PC-3 (cell line): ENCODE measurements around the gene AKAP6. TPM values are rescaled to one million over a fixed set of nuclear protein-coding genes. Genes with fewer than 3 reads are reported as not detected.

Source experiments
- ATAC-seq: fragments of 200-7000 bp; cut with Tn5 transposase; 2 replicates; pipeline ENCODE4 v1.9.1; 2020; ENCODE audit warnings: mild to moderate bottlenecking, moderate library complexity
- BruUV-seq: library from RNA; stranded (reverse); fragments of 400-500 nt; replicated peaks from 2 replicates; lab custom pipeline; 2021; lab: Mats Ljungman, UMichigan
- CTCF ChIA-PET: fragments of 300-600 bp; sonication (Branson Sonifier 250); formaldehyde crosslinking; loops from one replicate; lab custom pipeline; 2022; ENCODE audit warnings: antibody characterized with exemption; lab: Charles Lee
- POLR2A ChIA-PET: fragments of 300-600 bp; sonication (Branson Sonifier 250); formaldehyde crosslinking; loops from one replicate; lab custom pipeline; 2022; ENCODE audit warnings: antibody characterized with exemption; ENCODE audit not compliant: unreplicated experiment; lab: Charles Lee
- DNase-seq: peaks from one replicate; pipeline ENCODE4 v3.0.0-alpha.2; 2015
- H2AFZ ChIP-seq: fragments of 300-600 bp; sonication (generic); 2 replicates; pipeline ENCODE4 v1.6.0; 2016; ENCODE audit warnings: antibody characterized with exemption, low read length
- H3F3A ChIP-seq: fragments of 300-600 bp; sonication (generic); one replicate; pipeline ENCODE4 v1.6.0; 2017; ENCODE audit warnings: antibody characterized with exemption, low read length, control low read depth, mild to moderate bottlenecking; ENCODE audit not compliant: unreplicated experiment
- H3K27ac ChIP-seq: fragments of 300-600 bp; sonication (generic); 2 replicates; pipeline ENCODE4 v1.5.1; 2016; ENCODE audit warnings: mild to moderate bottlenecking, low read length
- H3K27me3 ChIP-seq: fragments of 300-600 bp; sonication (generic); 2 replicates; pipeline ENCODE4 v1.6.1; 2016; ENCODE audit warnings: low read length, mixed read lengths
- H3K36me3 ChIP-seq: fragments of 300-600 bp; sonication (generic); 2 replicates; pipeline ENCODE4 v1.6.1; 2016; ENCODE audit warnings: low read depth, mixed run types, low read length, mixed read lengths
- H3K4me1 ChIP-seq: fragments of 300-600 bp; sonication (generic); 2 replicates; pipeline ENCODE4 v1.5.1; 2016; ENCODE audit warnings: low read length; ENCODE audit not compliant: insufficient read depth
- H3K4me2 ChIP-seq: fragments of 300-600 bp; sonication (generic); 2 replicates; pipeline ENCODE4 v1.6.0; 2016; ENCODE audit warnings: low read length
- H3K4me3 ChIP-seq: fragments of 300-600 bp; sonication (generic); 2 replicates; pipeline ENCODE4 v1.5.1; 2016; ENCODE audit warnings: mild to moderate bottlenecking, low read length, mixed read lengths
- H3K79me2 ChIP-seq: fragments of 300-600 bp; sonication (generic); 2 replicates; pipeline ENCODE4 v1.6.1; 2017; ENCODE audit warnings: low read length, mixed read lengths
- H3K9ac ChIP-seq: fragments of 300-600 bp; sonication (generic); 2 replicates; pipeline ENCODE4 v1.6.0; 2016; ENCODE audit warnings: mild to moderate bottlenecking, low read length
- H3K9me2 ChIP-seq: fragments of 300-600 bp; sonication (generic); replicated peaks from 2 replicates; pipeline ENCODE4 v1.6.1; 2016; ENCODE audit warnings: mixed run types, low read length, mixed read lengths
- H3K9me3 ChIP-seq: fragments of 300-600 bp; sonication (generic); 2 replicates; pipeline ENCODE4 v1.6.1; 2016; ENCODE audit warnings: low read length, mixed read lengths
- H4K20me1 ChIP-seq: fragments of 300-600 bp; sonication (generic); 2 replicates; pipeline ENCODE4 v1.6.1; 2016; ENCODE audit warnings: low read length, mixed read lengths
- CTCF ChIP-seq: fragments of 300-600 bp; sonication (generic); conservative IDR thresholded peaks from 2 replicates; pipeline ENCODE4 v1.5.1; 2017; ENCODE audit warnings: antibody characterized with exemption, low read depth, mild to moderate bottlenecking, low read length
- EZH2 ChIP-seq: fragments of 300-600 bp; sonication (generic); IDR thresholded peaks from one replicate; pipeline ENCODE4 v1.6.1; 2017; ENCODE audit warnings: antibody characterized with exemption, mild to moderate bottlenecking, low read length; ENCODE audit not compliant: unreplicated experiment
- EZH2phosphoT487 ChIP-seq: fragments of 300-600 bp; sonication (generic); IDR thresholded peaks from 2 replicates; pipeline ENCODE4 v1.6.1; 2018; ENCODE audit warnings: mild to moderate bottlenecking, antibody characterized with exemption, low read length, borderline replicate concordance
- intact Hi-C: fragments of 100-400 bp; cut with micrococcal nuclease; formaldehyde crosslinking; loops from 2 replicates; pipeline ENCODE4 v1.9.0; 2023
- total RNA-seq: library from RNA; depleted of rRNA; stranded (reverse); fragments of >200 nt; gene quantifications from 2 replicates; pipeline ENCODE4 v1.2.3, GENCODE V29; 2014

AKAP6 gene
- total RNA-seq, 1 experiment from 2014 or later = 1.5 TPM

GRCh38 chr14:32426586-32427388, 97.7 kb downstream of the AKAP6 start:
- TF ChIP-seq EZH2phosphoT487 = no peak
- TF ChIP-seq CTCF = no peak
- no peak for TF ChIP-seq EZH2
- Histone ChIP-seq H3K36me3 (no peaks in the 10 kb centered on the region), H3K4me1 (peaks cover 25% of the 10 kb centered on the region), H3K9ac (no peak overlapping the region), H2AFZ (peak overlapping the region; percentile 4; the same call in 1 of the 2 replicates), H3K9me2 (no peaks in the 10 kb centered on the region), H3K4me3 (no peak overlapping the region), H3K9me3 (no peaks in the 10 kb centered on the region; the same call in 1 of the 2 replicates), H3K4me2 (peak overlapping the region; percentile 2), H3K27me3 (no peaks in the 10 kb centered on the region), H3K79me2 (no peaks in the 10 kb centered on the region), H4K20me1 (no peaks in the 10 kb centered on the region), H3F3A (no peaks in the 10 kb centered on the region), H3K27ac (no peak overlapping the region)
- intact Hi-C loops = no loop called here
- ChIA-PET POLR2A (no interaction called here), CTCF (no interaction called here)
- ATAC-seq (peak; percentile 11; the same call in 1 of the 2 replicates), DNase-seq (peak; percentile 17)
- BruUV-seq = no TSS peak

GRCh38 chr14:32427726-32428528, 98.8 kb downstream of the AKAP6 start:
- Histone ChIP-seq H3K9ac (no peak overlapping the region), H3K9me3 (no peaks in the 10 kb centered on the region), H3K79me2 (no peaks in the 10 kb centered on the region), H3K9me2 (no peaks in the 10 kb centered on the region), H3K36me3 (no peaks in the 10 kb centered on the region), H3F3A (no peaks in the 10 kb centered on the region), H3K4me2 (no peak overlapping the region), H3K4me1 (peaks cover 25% of the 10 kb centered on the region), H2AFZ (no peak overlapping the region), H4K20me1 (no peaks in the 10 kb centered on the region), H3K4me3 (no peak overlapping the region), H3K27ac (no peak overlapping the region), H3K27me3 (no peaks in the 10 kb centered on the region)
- BruUV-seq = no TSS peak
- intact Hi-C loops = no loop called here
- DNase-seq (no peak), ATAC-seq (peak; percentile 25; the same call in 1 of the 2 replicates)
- CTCF ChIA-PET = no interaction called here
- POLR2A ChIA-PET = no interaction called here
- TF ChIP-seq EZH2phosphoT487 (no peak), CTCF (no peak), EZH2 (no peak)
